SK-N-MC (cell line): Measurements from ENCODE around the gene MEI1.

Experiments used
- EZH2 ChIP-seq: fragments of 200-600 bp; sonication (generic); IDR thresholded peaks from one replicate; pipeline ENCODE4 v1.6.1; 2017; ENCODE audit warnings: antibody characterized with exemption
- POLR2AphosphoS5 ChIP-seq: IDR thresholded peaks from 2 replicates; pipeline ENCODE4 v1.6.1; 2012; ENCODE audit warnings: mild to moderate bottlenecking, low read depth, low read length, borderline replicate concordance

GRCh38 chr22:41832553-41833368 lies 133.5 kb downstream of the MEI1 start, which contains the start of gene SREBF2:
- peak; percentile 72; the same call in 1 of the 2 replicates for TF ChIP-seq POLR2AphosphoS5
- no peak for TF ChIP-seq EZH2
